NCI-H1694 treated with DMSO at 0.1 percent for 48 hours (cell line): ENCODE measurements around the gene BAIAP3.

ENCODE experiments used
- DNase-seq: peaks from one replicate; lab custom pipeline; 2025; lab: John Stamatoyannopoulos, UW

Gene BAIAP3

GRCh38 chr16:1334739-1335138 lies 1.3 kb downstream of the BAIAP3 start:
- no peak for DNase-seq

GRCh38 chr16:1335211-1335971 lies 1.9 kb downstream of the BAIAP3 start:
- DNase-seq: no peak

DNA sequence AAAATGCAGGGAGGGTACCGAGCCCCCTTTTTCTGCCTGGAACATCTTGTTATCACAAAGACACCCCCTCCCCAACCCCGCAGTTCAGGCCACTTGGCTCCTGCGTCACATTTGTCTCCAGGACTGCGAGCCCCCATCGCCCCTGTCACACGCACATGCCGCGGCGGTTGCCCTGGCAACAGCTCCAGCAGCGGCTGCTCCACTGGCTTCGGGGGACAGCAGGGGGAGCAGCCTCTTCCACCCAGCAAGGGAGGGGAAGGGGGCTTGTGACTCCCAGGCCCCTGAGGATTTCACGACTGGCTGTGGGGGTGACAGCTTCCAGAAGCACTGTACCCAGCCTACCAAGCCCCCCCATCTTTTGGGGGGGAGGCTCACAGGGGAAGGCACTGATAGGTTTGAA lies 2.6 kb downstream of the BAIAP3 start:
- no peak for DNase-seq

GRCh38 chr16:1336619-1337018 lies 3.2 kb downstream of the BAIAP3 start:
- DNase-seq: no peak

DNA sequence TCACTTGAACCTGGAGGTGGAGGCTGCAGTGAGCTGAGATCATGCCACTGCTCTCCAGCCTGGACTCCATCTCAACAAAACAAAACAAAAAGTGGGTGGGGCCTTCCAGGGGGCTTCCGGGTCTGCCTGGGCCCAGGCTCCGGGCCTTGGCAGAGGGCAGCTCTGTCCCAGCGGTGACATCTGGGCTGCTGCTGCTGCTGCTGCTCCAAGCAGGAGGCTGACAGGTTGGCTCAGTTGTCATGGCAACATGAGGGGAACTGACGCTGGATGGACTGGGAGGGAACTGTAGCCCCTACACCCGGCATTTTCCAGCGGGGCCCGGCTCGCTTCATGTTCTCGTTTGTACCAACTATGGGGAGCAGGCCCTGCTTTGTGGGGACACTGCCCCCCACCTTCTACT lies 4.0 kb downstream of the BAIAP3 start:
- no peak for DNase-seq

- no peak for DNase-seq
These were observed 4.8 kb downstream of the BAIAP3 start for GRCh38 chr16:1338119-1338730.

DNA sequence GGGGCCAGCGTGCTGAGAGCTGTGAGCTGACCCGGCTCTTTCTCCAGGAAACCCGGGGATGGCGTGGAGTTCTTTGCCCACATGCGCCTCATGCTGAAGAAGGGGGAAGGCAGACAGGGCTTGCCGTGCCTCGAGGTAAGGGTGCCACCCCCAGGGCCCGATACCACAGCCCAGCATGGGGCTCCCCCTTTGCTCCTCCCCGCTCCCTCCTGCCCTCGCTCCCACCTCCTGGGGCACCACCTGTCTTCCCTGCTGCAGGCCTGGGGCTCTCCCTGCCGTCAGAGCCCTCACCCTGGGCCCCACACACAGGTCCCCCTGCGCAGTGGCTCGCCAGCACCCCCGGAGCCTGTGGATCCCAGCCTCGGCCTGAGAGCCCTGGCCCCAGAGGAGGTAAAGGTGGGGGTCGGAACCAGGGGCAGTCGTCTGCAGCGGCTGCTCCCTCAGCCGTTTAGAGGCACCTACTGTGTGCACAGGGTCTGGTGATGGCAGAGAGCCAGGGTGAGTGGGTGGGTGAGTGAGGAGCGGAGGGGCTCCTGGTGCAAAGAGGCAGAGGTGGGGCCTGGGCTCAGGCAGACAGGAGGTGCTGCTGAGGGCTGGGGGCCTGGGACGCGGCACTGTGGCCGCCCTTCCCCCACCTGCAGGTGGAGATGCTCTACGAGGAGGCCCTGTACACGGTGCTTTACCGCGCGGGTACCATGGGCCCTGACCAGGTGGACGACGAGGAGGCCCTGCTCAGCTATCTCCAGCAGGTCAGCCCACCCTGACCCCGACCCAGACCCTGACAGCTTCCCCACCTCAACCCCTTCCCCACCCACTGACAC lies 5.6 kb downstream of the BAIAP3 start:
- no peak for DNase-seq

- DNase-seq: no peak
These were observed 7.5 kb downstream of the BAIAP3 start for GRCh38 chr16:1340730-1341494.

- DNase-seq: no peak
These were observed 8.3 kb downstream of the BAIAP3 start for GRCh38 chr16:1341495-1342420.

DNA sequence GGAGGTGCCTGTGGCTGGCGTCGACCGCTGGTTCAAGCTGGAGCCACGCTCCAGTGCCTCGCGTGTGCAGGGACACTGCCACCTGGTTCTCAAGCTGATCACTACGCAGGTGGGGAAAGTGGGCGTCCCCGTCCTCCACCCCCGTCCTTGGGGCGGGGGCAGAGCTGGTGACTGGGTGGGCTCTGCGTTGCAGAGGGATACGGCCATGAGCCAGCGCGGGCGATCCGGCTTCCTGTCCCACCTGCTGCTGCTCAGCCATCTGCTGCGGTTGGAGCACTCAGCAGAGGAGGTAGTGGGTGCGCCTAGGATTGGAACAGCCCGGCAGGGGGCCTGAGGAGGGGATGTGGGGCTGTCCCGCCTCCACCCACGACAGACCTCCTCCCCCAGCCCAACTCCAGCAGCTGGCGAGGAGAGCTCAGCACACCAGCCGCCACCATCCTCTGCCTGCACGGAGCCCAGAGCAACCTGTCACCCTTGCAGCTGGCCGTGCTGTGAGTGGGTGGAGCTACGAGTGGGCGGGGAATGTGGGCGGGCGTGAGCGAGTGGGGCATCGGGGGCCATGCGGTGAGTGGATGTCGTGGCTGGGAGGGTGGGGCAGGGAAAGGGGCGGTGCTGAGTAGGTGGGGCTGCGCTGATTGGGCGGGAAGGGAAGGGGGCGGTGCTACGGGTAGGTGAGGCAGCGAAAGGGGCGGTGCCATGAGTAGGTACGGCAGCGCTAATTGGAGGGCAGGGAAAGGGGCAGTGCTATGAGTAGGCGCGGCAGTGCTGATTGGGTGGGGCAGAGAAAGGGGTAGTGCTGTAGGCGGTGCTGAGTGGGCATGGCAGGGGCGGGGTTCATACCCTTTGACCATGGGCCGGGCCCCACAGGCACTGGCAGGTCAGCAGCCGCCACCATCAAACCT lies 9.3 kb downstream of the BAIAP3 start:
- DNase-seq: peak; percentile 95

GRCh38 chr16:1343428-1344242 lies 10.2 kb downstream of the BAIAP3 start:
- no peak for DNase-seq

- DNase-seq: no peak
These were observed 11.1 kb downstream of the BAIAP3 start for GRCh38 chr16:1344499-1344898.

GRCh38 chr16:1345087-1345486 lies 11.6 kb downstream of the BAIAP3 start:
- DNase-seq: no peak

GRCh38 chr16:1345651-1346421 lies 12.4 kb downstream of the BAIAP3 start:
- no peak for DNase-seq

GRCh38 chr16:1346422-1347285 lies 13.2 kb downstream of the BAIAP3 start:
- DNase-seq: no peak

DNA sequence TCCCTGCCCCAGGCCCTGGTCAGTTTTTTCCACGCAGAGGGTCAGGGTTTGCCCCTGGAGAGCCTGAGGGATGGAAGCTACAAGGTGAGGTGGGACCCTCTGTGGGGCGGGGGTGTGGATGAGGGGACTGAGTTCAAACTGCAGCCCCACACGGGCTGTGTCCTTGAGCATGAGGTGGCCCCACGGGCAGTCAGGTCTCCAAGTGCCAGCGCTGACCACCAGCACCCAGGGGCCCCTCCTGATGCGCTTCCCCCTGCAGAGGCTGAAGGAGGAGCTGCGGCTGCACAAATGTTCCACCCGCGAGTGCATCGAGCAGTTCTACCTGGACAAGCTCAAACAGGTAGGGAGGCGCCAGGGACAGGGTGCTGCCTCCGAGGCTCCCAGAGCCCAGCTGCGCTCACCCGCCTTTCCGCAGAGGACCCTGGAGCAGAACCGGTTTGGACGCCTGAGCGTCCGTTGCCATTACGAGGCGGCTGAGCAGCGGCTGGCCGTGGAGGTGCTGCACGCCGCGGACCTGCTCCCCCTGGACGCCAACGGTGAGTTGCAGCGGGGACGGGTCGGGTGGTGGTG lies 13.9 kb downstream of the BAIAP3 start:
- no peak for DNase-seq

DNA sequence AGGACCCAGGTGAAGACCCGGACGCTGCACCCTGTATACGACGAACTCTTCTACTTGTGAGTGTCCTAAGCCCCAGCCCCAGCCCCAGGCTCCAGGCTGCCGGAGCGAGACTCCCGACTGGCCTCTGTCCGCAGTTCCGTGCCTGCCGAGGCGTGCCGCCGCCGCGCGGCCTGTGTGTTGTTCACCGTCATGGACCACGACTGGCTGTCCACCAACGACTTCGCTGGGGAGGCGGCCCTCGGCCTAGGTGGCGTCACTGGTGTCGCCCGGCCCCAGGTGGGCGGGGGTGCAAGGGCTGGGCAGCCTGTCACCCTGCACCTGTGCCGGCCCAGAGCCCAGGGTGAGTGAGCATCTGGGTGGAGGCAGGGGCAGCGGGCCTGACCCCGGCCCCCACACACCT lies 14.5 kb downstream of the BAIAP3 start:
- DNase-seq: no peak
